HFF-Myc (cell line): Measurements from ENCODE around the gene RPS26.
A peak's percentile ranks its signal among the peaks of the same experiment; 100 is the strongest.
"Not testable (repeated sequence)": the region's sequence is repeated elsewhere in the genome, so short reads cannot be mapped to it uniquely, and the experiment has no call there.

Source experiments
- DNase-seq: peaks from one replicate; pipeline ENCODE4 v3.0.0-alpha.2; 2011; ENCODE audit warnings: low read depth; ENCODE audit errors: extremely low read depth
- H3K4me3 ChIP-seq: replicated peaks from 2 replicates; pipeline ENCODE4 v1.5.1; 2011; ENCODE audit warnings: low read depth, mild to moderate bottlenecking, control low read depth, low read length
- TF ChIP-seq, protein P1 (sequence below): IDR thresholded peaks from 2 replicates; pipeline ENCODE4 v1.5.1; 2012; ENCODE audit warnings: mild to moderate bottlenecking, low read depth, low read length, control low read depth; ENCODE audit errors: missing control alignments

RPS26 gene

GRCh38 chr12:56061982-56062381 is 20.3 kb downstream of the RPS26 start:
- H3K4me3 ChIP-seq, result no peak overlapping the region
- TF ChIP-seq, protein P1, sequence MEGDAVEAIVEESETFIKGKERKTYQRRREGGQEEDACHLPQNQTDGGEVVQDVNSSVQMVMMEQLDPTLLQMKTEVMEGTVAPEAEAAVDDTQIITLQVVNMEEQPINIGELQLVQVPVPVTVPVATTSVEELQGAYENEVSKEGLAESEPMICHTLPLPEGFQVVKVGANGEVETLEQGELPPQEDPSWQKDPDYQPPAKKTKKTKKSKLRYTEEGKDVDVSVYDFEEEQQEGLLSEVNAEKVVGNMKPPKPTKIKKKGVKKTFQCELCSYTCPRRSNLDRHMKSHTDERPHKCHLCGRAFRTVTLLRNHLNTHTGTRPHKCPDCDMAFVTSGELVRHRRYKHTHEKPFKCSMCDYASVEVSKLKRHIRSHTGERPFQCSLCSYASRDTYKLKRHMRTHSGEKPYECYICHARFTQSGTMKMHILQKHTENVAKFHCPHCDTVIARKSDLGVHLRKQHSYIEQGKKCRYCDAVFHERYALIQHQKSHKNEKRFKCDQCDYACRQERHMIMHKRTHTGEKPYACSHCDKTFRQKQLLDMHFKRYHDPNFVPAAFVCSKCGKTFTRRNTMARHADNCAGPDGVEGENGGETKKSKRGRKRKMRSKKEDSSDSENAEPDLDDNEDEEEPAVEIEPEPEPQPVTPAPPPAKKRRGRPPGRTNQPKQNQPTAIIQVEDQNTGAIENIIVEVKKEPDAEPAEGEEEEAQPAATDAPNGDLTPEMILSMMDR, result no peak
- no peak for DNase-seq

- no peak overlapping the region for H3K4me3 ChIP-seq
- DNase-seq, result no peak
- TF ChIP-seq, protein P1, result no peak
Observed at GRCh38 chr12:56062996-56063395, 21.3 kb downstream of the RPS26 start.

GRCh38 chr12:56071648-56072047 is 29.9 kb downstream of the RPS26 start:
- TF ChIP-seq, protein P1, result no peak
- no peak for DNase-seq
- H3K4me3 ChIP-seq, result no peak overlapping the region

- DNase-seq, result no peak
Observed at GRCh38 chr12:56074396-56074795, 32.7 kb downstream of the RPS26 start.

DNA sequence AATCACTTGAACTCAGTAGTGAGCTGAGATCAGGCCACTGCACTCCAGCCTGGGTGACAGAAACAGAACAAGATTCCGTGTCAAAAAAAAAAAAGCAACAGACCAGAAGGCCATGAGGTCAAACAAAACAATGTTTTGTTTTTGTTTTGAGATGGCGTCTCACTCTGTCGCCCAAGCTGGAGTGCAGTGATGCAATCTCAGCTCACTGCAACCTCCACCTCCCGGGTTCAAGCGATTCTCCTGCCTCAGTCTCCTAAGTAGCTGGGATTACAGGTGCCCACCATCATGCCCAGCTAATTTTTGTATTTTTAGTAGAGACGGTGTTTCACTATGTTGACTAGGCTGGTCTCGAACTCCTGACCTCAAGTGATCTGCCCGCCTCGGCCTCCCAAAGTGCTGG is 36.2 kb downstream of the RPS26 start:
- not testable (repeated sequence) for DNase-seq, H3K4me3 ChIP-seq

More at GRCh38 chr12:56074396-56074795, 32.7 kb downstream of the RPS26 start:
- no peak overlapping the region for H3K4me3 ChIP-seq
- TF ChIP-seq, protein P1, result no peak

DNA sequence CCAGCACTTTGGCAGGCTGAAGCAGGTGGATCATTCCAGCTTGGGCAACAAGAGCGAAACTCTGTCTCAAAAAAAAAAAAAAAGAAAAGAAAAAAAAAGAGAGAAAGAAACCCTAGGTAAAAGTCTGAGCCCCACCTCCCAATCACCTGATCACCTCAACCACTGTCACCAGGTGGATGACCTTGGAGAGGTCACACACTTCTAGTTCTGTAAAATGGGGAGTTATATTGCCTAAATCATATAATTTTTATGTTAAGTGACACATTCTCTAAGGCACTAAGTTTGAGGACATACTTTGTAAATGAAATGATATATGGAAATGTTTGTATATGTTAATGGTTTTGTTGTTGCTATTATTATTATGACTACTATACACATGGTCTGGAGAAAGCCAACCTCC is 36.7 kb downstream of the RPS26 start:
- DNase-seq, result no peak
- no peak overlapping the region for H3K4me3 ChIP-seq
- TF ChIP-seq, protein P1, result no peak

- TF ChIP-seq, protein P1, result peak; percentile 82
- DNase-seq, result peak; percentile 41
- H3K4me3 ChIP-seq, result peak overlapping the region; percentile 47
Observed at GRCh38 chr12:56078931-56079722, 37.4 kb downstream of the RPS26 start.
